ENCODE data around the gene CYFIP1.
A peak's percentile ranks its signal among the peaks of the same experiment; 100 is the strongest.

CYFIP1 gene

DNA sequence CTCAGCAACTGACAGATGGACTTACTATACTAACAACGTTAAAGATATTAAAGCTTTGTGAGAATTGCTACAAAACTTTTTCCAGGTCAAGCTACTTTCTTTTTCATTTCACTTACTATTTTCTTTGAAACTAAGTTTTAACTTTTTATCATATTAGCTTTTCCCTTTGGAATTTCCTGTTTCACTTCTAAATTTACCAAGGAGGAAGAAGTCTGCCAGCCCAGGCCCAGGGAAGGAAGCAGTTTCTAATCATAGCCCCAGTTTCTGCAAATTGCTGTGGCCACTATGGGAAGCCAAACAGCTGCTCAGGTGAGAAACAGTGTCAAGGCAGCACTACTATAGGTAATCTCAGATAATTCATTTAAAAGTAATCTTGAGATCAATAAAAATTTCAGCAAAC, 18.4 kb downstream of the CYFIP1 start:
- in situ Hi-C loops (cut with MboI; ENCODE audit: low pct_unique_long_range_greater_than_20kb, low sequenced_read_pairs, unreplicated experiment) = no loop called here
- TF ChIP-seq, protein P1, sequence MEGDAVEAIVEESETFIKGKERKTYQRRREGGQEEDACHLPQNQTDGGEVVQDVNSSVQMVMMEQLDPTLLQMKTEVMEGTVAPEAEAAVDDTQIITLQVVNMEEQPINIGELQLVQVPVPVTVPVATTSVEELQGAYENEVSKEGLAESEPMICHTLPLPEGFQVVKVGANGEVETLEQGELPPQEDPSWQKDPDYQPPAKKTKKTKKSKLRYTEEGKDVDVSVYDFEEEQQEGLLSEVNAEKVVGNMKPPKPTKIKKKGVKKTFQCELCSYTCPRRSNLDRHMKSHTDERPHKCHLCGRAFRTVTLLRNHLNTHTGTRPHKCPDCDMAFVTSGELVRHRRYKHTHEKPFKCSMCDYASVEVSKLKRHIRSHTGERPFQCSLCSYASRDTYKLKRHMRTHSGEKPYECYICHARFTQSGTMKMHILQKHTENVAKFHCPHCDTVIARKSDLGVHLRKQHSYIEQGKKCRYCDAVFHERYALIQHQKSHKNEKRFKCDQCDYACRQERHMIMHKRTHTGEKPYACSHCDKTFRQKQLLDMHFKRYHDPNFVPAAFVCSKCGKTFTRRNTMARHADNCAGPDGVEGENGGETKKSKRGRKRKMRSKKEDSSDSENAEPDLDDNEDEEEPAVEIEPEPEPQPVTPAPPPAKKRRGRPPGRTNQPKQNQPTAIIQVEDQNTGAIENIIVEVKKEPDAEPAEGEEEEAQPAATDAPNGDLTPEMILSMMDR (IDR thresholded peaks at IDR 0.05; ENCODE audit: extremely low read depth, insufficient read depth, missing control alignments) = no peak
- no peak for DNase-seq (ENCODE audit: low spot score)

- in situ Hi-C loops (cut with MboI; ENCODE audit: low pct_unique_long_range_greater_than_20kb, low sequenced_read_pairs, unreplicated experiment) = no loop called here
- TF ChIP-seq, protein P1 (IDR thresholded peaks at IDR 0.05; ENCODE audit: extremely low read depth, insufficient read depth, missing control alignments) = no peak
- no peak for DNase-seq (ENCODE audit: low spot score)
Measured at GRCh38 chr15:22960556-22960955, 19.6 kb downstream of the CYFIP1 start.

- no peak for DNase-seq (ENCODE audit: low spot score)
- TF ChIP-seq, protein P1 (IDR thresholded peaks at IDR 0.05; ENCODE audit: extremely low read depth, insufficient read depth, missing control alignments) = no peak
- in situ Hi-C loops (cut with MboI; ENCODE audit: low pct_unique_long_range_greater_than_20kb, low sequenced_read_pairs, unreplicated experiment) = no loop called here
Measured at GRCh38 chr15:22960126-22960525, 20.0 kb downstream of the CYFIP1 start.

- in situ Hi-C loops (cut with MboI; ENCODE audit: low pct_unique_long_range_greater_than_20kb, low sequenced_read_pairs, unreplicated experiment) = no loop called here
- TF ChIP-seq, protein P1 (IDR thresholded peaks at IDR 0.05; ENCODE audit: extremely low read depth, insufficient read depth, missing control alignments) = no peak
- no peak for DNase-seq (ENCODE audit: low spot score)
Measured at GRCh38 chr15:22959321-22960101, 20.7 kb downstream of the CYFIP1 start.

GRCh38 chr15:22958487-22959280, 21.5 kb downstream of the CYFIP1 start:
- in situ Hi-C loops (cut with MboI; ENCODE audit: low pct_unique_long_range_greater_than_20kb, low sequenced_read_pairs, unreplicated experiment) = no loop called here
- peak; percentile 18 for DNase-seq (ENCODE audit: low spot score)
- TF ChIP-seq, protein P1 (IDR thresholded peaks at IDR 0.05; ENCODE audit: extremely low read depth, insufficient read depth, missing control alignments) = no peak

DNA sequence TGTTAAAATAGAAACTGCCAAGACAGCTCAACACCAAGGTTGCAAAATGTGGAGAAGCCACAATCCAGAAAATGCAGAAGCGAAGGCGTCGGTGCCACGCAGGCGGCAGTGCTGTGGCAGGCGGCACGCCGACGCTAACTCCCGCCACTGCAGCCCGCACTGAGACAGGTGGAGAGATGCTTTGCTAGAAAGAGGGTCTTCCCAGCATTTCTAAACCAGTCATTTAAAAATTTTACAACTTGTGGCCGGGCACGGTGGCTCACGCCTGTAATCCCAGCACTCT, 23.2 kb downstream of the CYFIP1 start:
- in situ Hi-C loops (cut with MboI; ENCODE audit: low pct_unique_long_range_greater_than_20kb, low sequenced_read_pairs, unreplicated experiment) = no loop called here
- TF ChIP-seq, protein P1 (IDR thresholded peaks at IDR 0.05; ENCODE audit: extremely low read depth, insufficient read depth, missing control alignments) = no peak
- DNase-seq (ENCODE audit: low spot score) = no peak
